Hematopoietic multipotent progenitor cell treated with erythropoietin and hydrocortisone succinate and interleukin-3 and kit ligand, for 17 days (in vitro differentiated cells): Measurements from ENCODE around the gene GSTM5.
"Not testable (repeated sequence)": the region's sequence is repeated elsewhere in the genome, so short reads cannot be mapped to it uniquely, and the experiment has no call there.

Experiments used
- DNase-seq: peaks from one replicate; pipeline ENCODE4 v3.0.0-alpha.2; 2015; ENCODE audit warnings: low spot score

The GSTM5 gene

DNA sequence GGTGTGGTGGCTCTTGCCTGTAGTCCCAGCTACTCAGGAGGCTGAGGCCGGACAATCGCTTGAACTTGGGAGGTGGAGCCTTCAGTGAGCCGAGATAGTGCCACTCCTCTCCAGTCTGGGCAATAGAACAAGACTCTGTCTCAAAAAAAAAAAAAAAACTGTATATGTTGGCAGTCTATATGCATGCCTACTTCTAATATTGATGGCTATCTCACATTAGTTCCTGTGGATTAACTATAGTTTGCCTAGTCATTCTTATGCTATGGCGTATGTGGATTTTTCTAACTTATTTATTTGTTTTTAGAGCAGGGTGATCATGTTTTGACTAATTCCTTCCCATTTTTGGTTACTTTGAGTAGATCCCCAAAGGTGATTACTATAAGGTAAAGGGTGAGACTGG, 15.0 kb upstream of the GSTM5 start:
- no peak for DNase-seq

DNA sequence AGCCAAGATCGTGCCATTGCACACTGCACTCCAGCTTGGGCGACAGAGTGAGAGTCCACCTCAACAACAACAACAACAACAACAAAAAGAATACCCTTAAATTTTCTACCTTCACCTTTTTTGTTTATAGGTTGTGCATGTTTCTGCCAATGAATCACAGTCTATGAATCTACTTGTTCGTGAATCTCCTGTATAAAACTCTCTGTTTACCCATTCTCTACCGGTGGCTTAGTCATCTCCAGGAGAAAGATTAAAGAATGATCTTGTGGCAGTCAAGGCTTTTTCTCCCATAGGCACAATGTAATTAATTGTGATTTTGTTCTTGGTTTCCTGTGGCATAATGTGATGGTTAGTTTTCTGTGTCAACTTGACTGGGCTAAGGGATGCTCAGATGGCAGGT, 14.2 kb upstream of the GSTM5 start:
- DNase-seq = not testable (repeated sequence)

- DNase-seq = not testable (repeated sequence)
Measured at GRCh38 chr1:109702940-109703339, 9.1 kb upstream of the GSTM5 start.

DNA sequence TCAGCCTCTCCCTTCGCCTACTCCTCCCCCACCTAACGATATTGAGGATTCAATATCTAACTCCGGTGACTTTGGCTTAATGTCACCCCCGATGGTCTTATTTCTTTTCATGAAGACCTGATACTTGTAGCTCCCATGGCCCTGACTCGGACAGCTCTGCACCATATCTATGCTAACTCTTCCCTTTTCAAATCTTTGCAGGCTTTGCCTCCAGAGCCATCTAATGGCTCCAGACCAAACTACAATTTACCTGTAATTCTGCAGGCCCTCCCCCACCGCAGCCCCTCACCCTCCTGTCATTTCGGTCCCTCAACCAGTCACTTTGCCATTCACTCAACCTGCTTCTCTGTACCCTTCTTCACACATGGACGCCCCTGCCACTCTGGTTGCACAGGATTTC, 7.9 kb upstream of the GSTM5 start:
- peak; percentile 2 for DNase-seq

- DNase-seq = peak; percentile 1
Measured at GRCh38 chr1:109705411-109705810, 6.6 kb upstream of the GSTM5 start.

GRCh38 chr1:109708949-109709348, 3.1 kb upstream of the GSTM5 start:
- DNase-seq = peak; percentile 0

GRCh38 chr1:109709822-109710221, 2.2 kb upstream of the GSTM5 start:
- peak; percentile 0 for DNase-seq

GRCh38 chr1:109712321-109712864, 342 bp downstream of the GSTM5 start:
- no peak for DNase-seq

DNA sequence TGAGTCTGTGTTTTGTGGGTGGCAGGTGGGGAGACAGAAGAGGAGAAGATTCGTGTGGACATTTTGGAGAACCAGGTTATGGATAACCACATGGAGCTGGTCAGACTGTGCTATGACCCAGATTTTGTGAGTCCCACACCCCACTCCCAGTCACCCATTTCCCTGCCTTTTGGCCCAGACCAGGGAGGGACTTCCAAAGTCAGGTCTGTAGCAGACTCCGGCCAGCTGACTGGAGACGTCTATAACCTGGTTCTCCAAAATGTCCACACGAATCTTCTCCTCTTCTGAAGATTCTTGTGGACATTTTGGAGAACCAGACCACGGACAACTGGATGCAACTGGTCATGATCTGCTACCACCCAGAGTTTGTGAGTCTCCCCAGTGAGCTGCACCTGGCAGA, 1.6 kb downstream of the GSTM5 start:
- peak; percentile 2 for DNase-seq

DNA sequence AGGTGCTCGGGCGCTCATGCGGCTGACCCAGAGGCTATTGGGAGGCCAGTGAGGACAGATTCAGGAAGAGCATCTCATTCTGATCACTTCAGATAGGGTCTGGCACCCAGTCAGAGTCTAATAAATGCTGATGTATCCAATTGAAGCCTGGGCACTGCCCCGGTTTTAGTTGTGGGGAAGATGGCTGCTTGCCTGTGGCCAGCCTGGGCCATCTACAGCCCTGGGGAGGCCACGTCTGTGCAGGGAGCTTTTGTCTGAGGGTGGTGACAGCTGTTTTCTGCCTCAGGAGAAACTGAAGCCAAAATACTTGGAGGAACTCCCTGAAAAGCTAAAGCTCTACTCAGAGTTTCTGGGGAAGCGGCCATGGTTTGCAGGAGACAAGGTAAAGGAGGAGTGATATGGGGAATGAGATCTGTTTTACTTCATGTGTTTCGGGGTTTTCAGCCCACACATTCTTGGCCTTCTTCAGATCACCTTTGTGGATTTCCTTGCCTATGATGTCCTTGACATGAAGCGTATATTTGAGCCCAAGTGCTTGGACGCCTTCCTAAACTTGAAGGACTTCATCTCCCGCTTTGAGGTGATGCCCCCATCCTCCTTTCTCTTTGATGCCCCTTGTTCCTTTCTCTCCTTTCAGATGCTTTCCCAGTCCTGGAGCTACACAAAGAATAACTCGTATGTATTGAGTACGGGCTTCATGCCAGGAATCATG, 2.8 kb downstream of the GSTM5 start:
- DNase-seq = peak; percentile 2

DNA sequence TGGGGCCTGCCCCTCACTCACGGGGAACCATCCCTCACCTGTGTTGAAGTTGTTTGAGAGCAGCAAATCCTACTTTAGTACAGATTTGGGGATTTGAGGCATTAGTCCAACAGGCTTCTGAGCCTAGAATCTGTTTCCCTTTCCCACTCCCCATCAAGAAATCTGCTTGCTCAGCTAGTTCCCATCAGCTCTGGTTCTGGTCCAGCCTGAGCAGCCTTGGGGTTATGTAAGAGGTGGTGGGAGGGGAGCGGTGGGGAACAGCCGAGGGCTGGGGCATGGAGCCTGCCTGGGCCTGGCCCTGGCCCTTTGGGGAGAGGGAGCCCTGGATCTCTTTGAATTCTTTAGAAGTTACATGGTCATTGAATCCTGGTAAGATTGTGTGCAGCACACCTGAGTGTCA, 4.1 kb downstream of the GSTM5 start:
- DNase-seq = peak; percentile 1

GRCh38 chr1:109716570-109717090, 4.6 kb downstream of the GSTM5 start:
- DNase-seq = no peak

GRCh38 chr1:109717729-109718128, 5.7 kb downstream of the GSTM5 start:
- no peak for DNase-seq

GRCh38 chr1:109718495-109718894, 6.4 kb downstream of the GSTM5 start:
- DNase-seq = no peak

- peak; percentile 27 for DNase-seq
Measured at GRCh38 chr1:109719337-109719837, 7.3 kb downstream of the GSTM5 start.

- no peak for DNase-seq
Measured at GRCh38 chr1:109721042-109721441, 9.0 kb downstream of the GSTM5 start.

DNA sequence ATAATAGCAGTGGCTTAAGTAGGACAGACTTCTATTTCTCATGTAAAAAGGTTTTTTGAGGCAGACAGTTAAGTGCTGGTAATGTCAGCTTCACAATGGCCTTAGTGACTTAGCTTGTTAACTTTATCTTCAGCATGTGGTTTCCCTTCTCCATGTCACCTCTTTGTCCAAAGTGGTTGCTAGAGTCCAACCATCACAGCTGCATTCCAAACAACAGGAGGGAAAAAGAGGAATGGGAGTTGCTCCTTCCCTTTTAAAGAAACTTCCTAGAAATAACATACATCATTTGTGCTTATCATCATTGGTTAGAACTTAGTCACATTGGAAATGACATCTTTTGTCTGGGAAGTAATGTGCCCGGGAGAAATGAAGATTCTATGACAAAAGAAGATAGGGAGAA, 9.9 kb downstream of the GSTM5 start:
- DNase-seq = no peak

- no peak for DNase-seq
Measured at GRCh38 chr1:109722908-109723691, 11.0 kb downstream of the GSTM5 start.

DNA sequence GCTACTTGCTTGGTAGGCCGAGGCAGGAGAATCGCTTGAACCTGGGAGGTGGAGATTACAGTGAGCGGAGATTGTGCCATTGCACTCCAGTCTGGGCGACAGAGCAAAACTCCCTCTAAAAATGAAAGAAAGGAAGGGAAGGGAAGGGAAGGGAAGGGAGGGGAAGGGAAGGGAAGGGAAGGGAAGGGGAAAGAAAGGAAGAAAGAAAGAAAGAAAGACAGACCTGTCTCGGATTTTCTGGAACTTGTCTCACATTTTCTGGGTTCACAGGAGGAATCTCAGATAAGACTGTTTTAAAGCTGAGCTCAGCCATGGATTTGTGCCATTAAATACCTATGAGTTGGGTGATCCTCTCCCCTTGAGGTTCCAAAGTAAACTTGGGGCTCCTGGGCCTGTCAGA, 12.9 kb downstream of the GSTM5 start:
- DNase-seq = no peak

- no peak for DNase-seq
Measured at GRCh38 chr1:109725510-109725909, 13.5 kb downstream of the GSTM5 start.

DNA sequence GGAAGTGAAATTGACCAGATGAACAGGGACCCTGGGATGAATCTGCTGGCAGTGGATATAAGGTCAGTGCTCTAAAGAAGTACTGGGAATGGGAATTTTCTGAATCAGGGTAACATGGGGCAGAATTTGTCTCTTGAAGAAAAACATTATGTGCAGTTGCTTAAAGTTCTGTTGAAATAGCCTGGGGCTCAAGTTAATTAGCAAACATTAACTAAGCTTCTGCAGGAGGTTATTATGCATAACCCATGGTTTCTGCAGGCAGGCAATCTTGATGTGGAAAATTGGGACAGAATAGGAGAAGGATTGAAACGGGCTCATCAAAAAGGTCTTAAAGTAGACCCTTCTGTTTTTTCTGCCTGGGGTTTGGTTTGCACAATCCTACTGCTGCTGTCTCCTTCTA, 14.0 kb downstream of the GSTM5 start:
- no peak for DNase-seq

- DNase-seq = no peak
Measured at GRCh38 chr1:109726728-109727373, 14.8 kb downstream of the GSTM5 start.
